Lung (tissue), 12 donors: ENCODE results near the gene NFE2L3. TPM values are rescaled to one million over a fixed set of nuclear protein-coding genes. Genes with fewer than 3 reads are reported as not detected.

Experiments
- ATAC-seq: fragments of 200-7000 bp; cut with Tn5 transposase; one replicate; pipeline ENCODE4 v1.9.1; 2020; ENCODE audit warnings: moderate number of reproducible peaks; ENCODE audit not compliant: insufficient read depth, low FRiP score
- DNase-seq, 3 donors: peaks; one replicate each; pipeline ENCODE4 v3.0.0-alpha.2; 2013 to 2017
- H3K27ac ChIP-seq, 2 donors: one replicate each; pipeline ENCODE4 v1.5.1; 2013; ENCODE audit warnings: mild to moderate bottlenecking in 2 of 2, moderate library complexity in 2 of 2, control low read depth in 1 of 2, inconsistent platforms in 1 of 2, low read depth in 1 of 2, low read length in 1 of 2
- H3K27me3 ChIP-seq, 3 donors: one replicate each; pipeline ENCODE4 v1.5.1; 2013; ENCODE audit warnings: low read length in 2 of 3; ENCODE audit not compliant: control insufficient read depth in 3 of 3, insufficient read depth in 3 of 3
- H3K36me3 ChIP-seq, 4 donors: one replicate each; pipeline ENCODE4 v1.5.1; 2013; ENCODE audit warnings: low read length in 4 of 4, mild to moderate bottlenecking in 1 of 4, moderate library complexity in 1 of 4; ENCODE audit not compliant: control insufficient read depth in 4 of 4, insufficient read depth in 4 of 4
- H3K4me1 ChIP-seq, 5 donors: one replicate each; pipeline ENCODE4 v1.5.1; 2013; ENCODE audit warnings: low read length in 5 of 5, mild to moderate bottlenecking in 2 of 5, moderate library complexity in 1 of 5; ENCODE audit not compliant: control insufficient read depth in 5 of 5, insufficient read depth in 5 of 5
- H3K4me3 ChIP-seq: one replicate; pipeline ENCODE4 v1.5.1; 2013; ENCODE audit warnings: mild to moderate bottlenecking, control low read depth, moderate library complexity
- H3K9ac ChIP-seq, 2 donors: one replicate each; pipeline ENCODE4 v1.5.1; 2013; ENCODE audit warnings: low read length in 2 of 2, control low read depth in 1 of 2; ENCODE audit not compliant: insufficient read depth in 1 of 2
- H3K9me3 ChIP-seq, 4 donors: one replicate each; pipeline ENCODE4 v1.5.1; 2013; ENCODE audit warnings: low read length in 3 of 4, mild to moderate bottlenecking in 1 of 4, moderate library complexity in 1 of 4; ENCODE audit not compliant: control insufficient read depth in 4 of 4, insufficient read depth in 3 of 4
- WGBS, 2 donors: extraction: QIAGEN DNeasy Blood & Tissue Kit; methylation state at CpG; one replicate each; pipeline ENCODE4 v1.1.7; 2013; 5-methylcytosine and 5-hydroxymethylcytosine counted together
- polyA plus RNA-seq, 2 donors: library from polyadenylated mRNA; stranded (reverse); fragments of 200-250 nt; gene quantifications; one replicate each; pipeline ENCODE4 v1.2.1, GENCODE V29; 2013
- total RNA-seq, 2 donors: library from RNA; depleted of rRNA in 1 of 2; stranded (reverse); fragments of >200 nt in 1 of 2; gene quantifications; one replicate each; pipeline ENCODE4 v1.2.1, GENCODE V29; 2014 to 2021
- TF ChIP-seq, protein P1 (sequence below): IDR thresholded peaks from 2 replicates; pipeline ENCODE4 v1.5.1; 2012; ENCODE audit warnings: mild to moderate bottlenecking; ENCODE audit errors: control extremely low read depth, extremely low read depth
- donor health status: control.
- donor health status: control.
- donor health status: Bipolar disorder and iron deficiency.
- donor health status: healthy.
- donor health status: DM: yes; HTN: yes; CAD: no.

NFE2L3 gene
- total and polyA plus RNA-seq, 4 donors, result 3.6 to 6.5 (median 5.1) TPM

DNA sequence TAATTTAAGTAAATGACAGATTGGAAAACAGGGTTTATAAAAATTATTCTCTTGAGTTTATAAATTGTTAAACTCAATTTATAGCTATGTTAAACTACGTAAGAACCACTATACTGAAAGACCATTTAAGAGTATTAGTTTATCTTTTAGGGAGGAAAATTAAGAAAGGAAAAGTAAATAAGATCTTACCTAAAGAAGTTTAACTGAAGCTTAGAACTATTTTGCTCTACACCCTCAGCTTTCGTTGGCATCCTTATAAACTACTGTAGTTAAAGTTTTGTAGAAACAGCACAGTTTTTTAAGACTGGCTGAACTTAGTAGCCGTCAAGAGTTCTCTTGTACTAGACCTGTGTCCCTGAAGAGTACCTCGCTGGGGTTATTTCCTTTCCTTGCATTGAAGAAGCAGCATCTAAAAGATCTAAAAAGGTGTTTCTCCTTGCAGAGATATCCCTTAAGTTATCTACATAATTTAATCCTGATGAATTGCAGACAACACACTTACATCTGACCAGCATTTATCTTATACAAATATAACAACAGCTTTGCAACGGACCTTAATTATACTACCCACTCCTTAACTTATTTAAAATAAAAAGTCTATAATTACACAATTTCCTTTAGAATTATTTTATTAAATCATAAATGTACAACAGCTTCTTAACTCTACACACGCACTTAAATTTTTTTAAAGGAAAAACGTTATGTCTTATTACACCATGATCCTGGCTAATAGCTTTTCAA, 39.4 kb downstream of the NFE2L3 start:
- no peaks in the 10 kb centered on the region for H3K9me3 ChIP-seq
- peaks cover 0 to 38% (median 7%) of the 10 kb centered on the region in 5 donors for H3K4me1 ChIP-seq
- ATAC-seq (no peak), DNase-seq (no peak)
- no peaks in the 10 kb centered on the region for H3K27me3 ChIP-seq
- H3K36me3 ChIP-seq, result peaks cover 25 to 77% (median 66%) of the 10 kb centered on the region in 4 donors
- TF ChIP-seq, protein P1, sequence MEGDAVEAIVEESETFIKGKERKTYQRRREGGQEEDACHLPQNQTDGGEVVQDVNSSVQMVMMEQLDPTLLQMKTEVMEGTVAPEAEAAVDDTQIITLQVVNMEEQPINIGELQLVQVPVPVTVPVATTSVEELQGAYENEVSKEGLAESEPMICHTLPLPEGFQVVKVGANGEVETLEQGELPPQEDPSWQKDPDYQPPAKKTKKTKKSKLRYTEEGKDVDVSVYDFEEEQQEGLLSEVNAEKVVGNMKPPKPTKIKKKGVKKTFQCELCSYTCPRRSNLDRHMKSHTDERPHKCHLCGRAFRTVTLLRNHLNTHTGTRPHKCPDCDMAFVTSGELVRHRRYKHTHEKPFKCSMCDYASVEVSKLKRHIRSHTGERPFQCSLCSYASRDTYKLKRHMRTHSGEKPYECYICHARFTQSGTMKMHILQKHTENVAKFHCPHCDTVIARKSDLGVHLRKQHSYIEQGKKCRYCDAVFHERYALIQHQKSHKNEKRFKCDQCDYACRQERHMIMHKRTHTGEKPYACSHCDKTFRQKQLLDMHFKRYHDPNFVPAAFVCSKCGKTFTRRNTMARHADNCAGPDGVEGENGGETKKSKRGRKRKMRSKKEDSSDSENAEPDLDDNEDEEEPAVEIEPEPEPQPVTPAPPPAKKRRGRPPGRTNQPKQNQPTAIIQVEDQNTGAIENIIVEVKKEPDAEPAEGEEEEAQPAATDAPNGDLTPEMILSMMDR, result no peak
- no peak overlapping the region for H3K27ac ChIP-seq
- H3K9ac ChIP-seq, result no peak overlapping the region
- H3K4me3 ChIP-seq, result no peak overlapping the region
- WGBS, 2 donors, result 79 to 83% methylated on average over 7 of the region's 7 CpGs

DNA sequence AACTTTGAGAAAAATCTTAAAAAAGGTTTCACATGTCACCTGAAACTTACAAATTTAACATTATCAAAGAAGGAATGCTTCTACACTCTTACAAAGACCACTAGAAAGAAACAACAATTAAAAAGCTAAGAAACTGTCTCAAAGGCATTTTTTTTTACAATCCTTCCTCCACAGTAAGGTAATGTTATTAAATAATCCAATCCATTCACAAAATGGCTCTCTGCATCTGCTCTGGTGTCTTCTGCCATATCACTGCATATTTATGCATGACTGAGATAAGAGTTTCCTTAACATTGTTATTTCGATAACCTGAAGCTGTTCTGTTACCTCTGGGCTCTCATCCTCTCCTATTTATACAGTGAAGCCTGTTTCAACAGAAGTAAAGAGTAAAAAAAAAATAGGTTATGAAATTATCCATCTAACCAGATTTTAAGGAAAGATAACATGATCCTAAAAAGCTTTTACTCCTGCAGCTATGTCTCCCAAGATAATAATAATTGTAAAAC, 40.0 kb downstream of the NFE2L3 start:
- TF ChIP-seq, protein P1, result no peak
- no peak overlapping the region for H3K9ac ChIP-seq
- H3K36me3 ChIP-seq, result peaks cover 25 to 83% (median 71%) of the 10 kb centered on the region in 4 donors
- no peak overlapping the region for H3K4me3 ChIP-seq
- H3K4me1 ChIP-seq, result peaks cover 6 to 42% (median 8%) of the 10 kb centered on the region in 5 donors
- H3K27me3 ChIP-seq, result no peaks in the 10 kb centered on the region
- H3K9me3 ChIP-seq, result no peaks in the 10 kb centered on the region
- 61 to 83% methylated on average over 1 of the region's 1 CpG for WGBS, 2 donors
- ATAC-seq (no peak), DNase-seq (no peak)
- H3K27ac ChIP-seq, result no peak overlapping the region

DNA sequence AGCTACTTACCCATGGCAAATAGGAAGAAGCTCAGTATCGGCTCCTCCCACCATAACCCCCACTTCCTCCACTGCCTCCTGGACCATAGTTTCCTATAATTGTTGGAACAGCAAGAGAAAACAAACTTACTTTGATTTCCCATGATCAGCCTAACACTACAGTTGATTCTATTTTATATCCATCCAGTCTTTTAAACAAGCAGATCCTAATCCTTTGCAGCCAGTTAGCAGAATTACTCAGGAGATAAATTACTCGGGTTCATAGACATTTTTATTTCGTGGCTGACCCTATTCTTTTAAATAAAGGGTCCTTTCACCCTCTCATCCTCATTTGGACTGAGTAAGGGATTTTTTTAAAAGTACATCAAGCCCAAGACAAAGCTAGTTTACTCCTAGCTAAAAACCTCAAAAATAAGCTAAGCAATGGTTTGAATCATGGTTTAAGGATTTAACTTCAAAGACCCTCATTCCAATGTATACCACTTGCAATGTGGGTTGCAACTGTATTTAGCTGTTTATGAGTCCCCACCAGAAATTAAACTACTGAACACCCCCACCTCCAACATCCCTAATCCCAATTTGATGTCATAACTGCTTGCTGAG, 40.6 kb downstream of the NFE2L3 start:
- Histone ChIP-seq H3K27ac (no peak overlapping the region), H3K4me3 (no peak overlapping the region), H3K9me3 (no peaks in the 10 kb centered on the region), H3K9ac (no peak overlapping the region), H3K4me1 (peaks cover 8 to 40% (median 11%) of the 10 kb centered on the region in 5 donors), H3K36me3 (peaks cover 24 to 89% (median 72%) of the 10 kb centered on the region in 4 donors), H3K27me3 (no peaks in the 10 kb centered on the region)
- ATAC-seq, result no peak
- WGBS, 2 donors, result 53 to 56% methylated on average over 3 of the region's 3 CpGs
- TF ChIP-seq, protein P1, result no peak
- no peak for DNase-seq
